ENCODE data around the gene A1BG.
A peak's percentile ranks its signal among the peaks of the same experiment; 100 is the strongest.

Gene A1BG, protein sequence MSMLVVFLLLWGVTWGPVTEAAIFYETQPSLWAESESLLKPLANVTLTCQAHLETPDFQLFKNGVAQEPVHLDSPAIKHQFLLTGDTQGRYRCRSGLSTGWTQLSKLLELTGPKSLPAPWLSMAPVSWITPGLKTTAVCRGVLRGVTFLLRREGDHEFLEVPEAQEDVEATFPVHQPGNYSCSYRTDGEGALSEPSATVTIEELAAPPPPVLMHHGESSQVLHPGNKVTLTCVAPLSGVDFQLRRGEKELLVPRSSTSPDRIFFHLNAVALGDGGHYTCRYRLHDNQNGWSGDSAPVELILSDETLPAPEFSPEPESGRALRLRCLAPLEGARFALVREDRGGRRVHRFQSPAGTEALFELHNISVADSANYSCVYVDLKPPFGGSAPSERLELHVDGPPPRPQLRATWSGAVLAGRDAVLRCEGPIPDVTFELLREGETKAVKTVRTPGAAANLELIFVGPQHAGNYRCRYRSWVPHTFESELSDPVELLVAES

GRCh38 chr19:58352760-58353671 lies at the start of gene A1BG:
A1BG (minus strand) TSS chr19:58353492; CDS start chr19:58353437, 55 bp downstream.
- DNase-seq (ENCODE audit: low read depth in 2 of 2): no peak

DNA sequence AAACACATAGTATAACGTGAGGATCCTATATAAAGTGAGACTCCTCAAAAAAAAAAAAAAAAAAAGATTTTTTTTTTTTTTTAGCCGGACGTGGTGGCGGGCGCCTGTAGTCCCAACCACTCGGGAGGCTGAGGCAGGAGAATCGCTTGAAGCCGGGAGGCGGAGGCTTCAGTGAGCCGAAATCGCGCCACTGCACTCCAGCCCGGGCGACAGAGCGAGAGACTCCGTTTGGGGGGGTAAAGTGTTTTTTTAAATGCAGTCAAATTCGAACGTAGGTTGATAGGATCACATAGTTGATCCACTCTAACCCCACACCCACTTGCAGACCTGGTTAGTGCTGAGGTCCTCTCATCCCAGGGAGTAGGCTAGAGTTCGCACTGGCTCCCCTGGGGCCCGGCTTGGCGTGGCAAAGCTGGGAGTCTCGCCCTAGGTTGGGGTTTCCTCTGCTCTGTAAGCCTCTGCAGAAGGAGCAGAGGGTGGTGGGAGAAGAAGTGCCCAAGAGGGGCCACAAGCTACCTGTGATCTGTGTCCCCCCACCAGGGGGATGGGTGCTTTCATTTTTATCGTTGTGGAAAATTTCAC lies 48.6 kb upstream of the A1BG start:
- DNase-seq (ENCODE audit: low read depth in 2 of 2): no peak

DNA sequence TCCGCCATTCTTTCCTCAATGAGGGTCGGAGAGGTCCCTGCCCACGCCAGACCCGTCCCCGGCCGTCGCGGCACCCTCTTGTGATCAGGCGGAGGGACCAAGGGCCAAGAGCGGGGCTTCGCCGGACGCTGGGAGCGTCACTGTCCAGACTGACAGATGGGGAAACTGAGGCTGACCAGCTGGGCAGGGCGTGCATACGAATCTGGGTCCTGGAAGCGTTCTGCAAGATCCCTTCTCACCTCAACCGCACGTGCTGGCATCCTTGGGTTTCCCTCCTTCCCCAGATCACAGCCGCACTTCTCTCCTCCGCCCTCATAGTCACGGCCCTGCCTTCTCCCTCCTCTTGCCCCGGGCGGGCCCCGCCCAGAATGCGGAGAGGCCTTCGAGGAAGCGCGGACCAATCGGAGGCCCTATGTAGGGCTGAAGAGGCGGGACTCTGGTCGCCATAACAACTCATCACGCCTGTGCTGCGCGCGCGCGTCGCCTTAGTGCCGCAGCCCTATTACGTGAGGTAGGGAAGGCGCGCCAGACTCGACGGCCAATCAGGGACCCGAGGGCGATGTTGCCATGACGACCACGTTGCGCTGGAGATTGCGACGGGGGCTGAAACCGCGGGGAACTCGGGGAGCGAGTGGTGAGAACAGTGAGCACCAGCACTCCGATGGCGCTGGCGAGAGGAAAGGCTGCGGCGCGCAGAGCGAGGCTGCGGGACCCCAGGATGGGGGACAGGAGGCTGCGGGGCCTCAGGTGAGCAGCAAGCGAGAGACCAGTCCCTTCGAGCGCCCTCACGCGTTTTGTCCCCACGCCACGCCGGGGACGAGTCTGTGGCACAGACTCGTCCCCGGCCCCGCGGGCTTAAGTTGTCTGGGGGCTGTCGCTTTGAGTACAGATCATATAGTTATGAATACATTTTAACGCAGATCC lies 47.9 kb upstream of the A1BG start:
- peak; percentile 98 for DNase-seq (ENCODE audit: low read depth in 2 of 2)

DNA sequence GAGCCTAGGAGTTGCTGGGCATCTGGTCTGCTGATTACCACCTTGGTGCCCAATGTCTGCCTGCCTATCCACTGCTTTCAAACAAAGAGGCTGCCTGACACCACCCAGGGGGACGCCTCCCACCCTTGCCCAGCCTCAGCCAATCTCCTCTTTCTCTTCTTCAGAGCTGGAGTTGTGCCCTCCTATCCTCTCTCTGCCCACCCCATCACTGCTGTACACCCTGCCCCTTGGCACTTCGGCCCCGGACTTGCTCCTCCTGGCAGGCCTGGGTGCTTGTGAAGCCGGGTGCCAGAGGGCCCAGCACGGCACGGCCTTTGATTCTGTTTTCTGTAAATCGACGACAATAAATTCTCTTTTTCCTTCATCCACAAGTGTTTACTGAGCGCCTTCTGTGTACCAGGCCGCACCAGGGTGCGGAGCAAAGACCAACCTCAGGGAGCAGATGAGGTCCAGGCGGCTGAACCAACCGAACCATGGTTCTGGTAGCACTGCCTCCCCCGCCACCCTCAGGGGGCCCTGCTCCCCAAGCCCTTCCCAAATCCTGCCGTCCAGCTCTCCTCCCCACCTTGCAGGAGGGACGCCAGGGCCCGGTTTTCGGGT lies 47.1 kb upstream of the A1BG start:
- DNase-seq (ENCODE audit: low read depth in 2 of 2): no peak

GRCh38 chr19:58399903-58400302 lies 46.6 kb upstream of the A1BG start:
- no peak for DNase-seq (ENCODE audit: low read depth in 2 of 2)

DNA sequence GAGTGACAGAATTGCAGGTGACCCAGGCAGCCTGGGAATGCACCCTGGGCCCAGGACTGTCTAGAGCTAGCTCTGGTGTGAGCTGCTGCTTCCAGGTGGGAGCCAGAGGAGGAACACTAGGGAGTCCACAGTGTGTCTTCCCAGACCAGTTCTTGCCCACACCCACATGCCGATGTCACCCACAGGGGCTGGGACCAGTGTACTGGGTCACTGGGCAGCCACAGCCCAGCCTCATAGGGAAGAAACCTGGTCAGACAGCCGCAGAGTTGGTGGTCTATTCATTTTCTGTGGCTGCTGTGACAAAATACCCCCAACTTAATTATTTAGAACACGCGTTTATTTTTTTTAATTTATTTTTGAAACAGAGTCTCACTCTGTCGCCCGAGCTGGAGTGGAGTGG lies 45.3 kb upstream of the A1BG start:
- DNase-seq (ENCODE audit: low read depth in 2 of 2): no peak

DNA sequence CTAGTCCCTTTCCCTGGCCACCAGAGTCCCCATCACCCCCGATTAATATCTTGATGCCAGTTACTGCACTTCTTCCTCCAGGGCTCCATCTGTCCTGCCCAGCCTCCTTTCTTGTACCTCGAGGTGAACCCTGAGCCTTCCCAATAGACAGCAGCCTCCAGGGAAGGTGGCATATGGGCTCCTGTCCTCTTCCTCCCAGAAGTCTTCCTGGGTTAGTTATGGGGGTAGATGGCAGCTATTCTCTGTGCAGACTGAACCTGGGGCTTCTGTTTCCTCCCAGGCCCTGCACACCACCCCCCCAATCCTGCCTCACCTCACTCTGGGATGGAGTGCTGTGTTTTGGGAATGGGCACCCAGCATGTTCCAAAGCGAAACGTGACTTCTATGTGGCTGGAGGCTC lies 44.8 kb upstream of the A1BG start:
- DNase-seq (ENCODE audit: low read depth in 2 of 2): no peak

GRCh38 chr19:58397533-58398037 lies 44.3 kb upstream of the A1BG start:
- DNase-seq (ENCODE audit: low read depth in 2 of 2): no peak

DNA sequence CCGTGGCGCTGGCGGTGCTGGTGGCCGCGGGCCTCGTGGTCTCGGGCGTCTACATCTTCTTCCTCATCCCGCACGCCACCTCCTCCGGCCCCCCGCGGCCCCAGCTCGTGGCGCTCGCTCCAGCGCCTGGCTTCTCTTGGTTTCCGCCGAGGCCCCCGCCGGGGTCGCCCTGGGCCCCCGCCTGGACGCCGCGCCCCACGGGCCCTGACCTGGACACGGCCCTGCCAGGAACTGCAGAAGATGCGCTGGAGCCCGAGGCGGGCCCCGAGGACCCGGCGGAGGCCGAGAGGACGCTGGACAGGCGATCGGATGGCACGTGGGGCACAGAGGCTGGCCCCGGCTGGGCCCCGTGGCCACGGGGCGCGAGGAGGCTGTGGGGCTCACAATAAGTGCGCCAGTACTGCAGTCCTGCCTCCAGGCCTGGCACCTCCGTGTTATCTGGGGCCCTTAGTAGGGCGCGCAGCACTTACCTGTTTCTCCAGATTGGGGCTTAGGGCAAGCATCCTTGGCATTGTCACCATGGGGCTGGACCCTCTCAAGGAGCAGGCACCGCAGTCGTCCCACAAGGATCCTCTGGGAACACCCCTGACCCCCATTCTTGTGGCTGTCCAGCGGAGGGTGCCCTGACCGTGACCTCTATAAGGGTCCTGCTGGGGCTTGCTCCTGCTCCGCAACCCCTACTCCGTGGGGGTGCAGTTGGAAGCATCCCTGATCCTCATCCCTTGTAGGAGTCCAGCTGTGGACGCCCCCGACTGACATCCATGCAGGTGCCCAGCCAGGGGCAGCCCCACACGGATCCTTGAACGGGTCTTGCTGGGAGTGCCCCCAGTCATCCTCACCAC lies 43.6 kb upstream of the A1BG start:
- DNase-seq (ENCODE audit: low read depth in 2 of 2): no peak

GRCh38 chr19:58395979-58396627 lies 42.8 kb upstream of the A1BG start:
- no peak for DNase-seq (ENCODE audit: low read depth in 2 of 2)

GRCh38 chr19:58395220-58395978 lies 42.1 kb upstream of the A1BG start, which contains the start of gene RNF225:
RNF225 (plus strand) TSS chr19:58395656; CDS start chr19:58396090, 434 bp downstream.
- DNase-seq (ENCODE audit: low read depth in 2 of 2): no peak

- no peak for DNase-seq (ENCODE audit: low read depth in 2 of 2)
Observed at GRCh38 chr19:58394821-58395219, 41.5 kb upstream of the A1BG start.

DNA sequence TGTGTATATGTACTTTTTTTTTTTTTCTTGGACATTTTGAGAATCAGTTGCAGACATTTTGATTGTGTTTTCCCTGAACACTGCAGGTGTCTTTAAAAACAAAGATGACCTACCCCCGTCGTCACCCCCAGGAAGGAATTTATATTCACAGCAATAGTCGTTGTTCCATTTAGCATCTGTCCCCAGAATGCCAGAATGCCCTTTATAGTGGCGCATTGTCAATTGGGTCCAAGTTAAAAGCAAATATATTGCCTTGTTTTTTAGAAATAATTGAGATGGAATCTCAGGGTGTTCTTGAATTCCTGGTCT lies 40.4 kb upstream of the A1BG start:
- DNase-seq (ENCODE audit: low read depth in 2 of 2): no peak

DNA sequence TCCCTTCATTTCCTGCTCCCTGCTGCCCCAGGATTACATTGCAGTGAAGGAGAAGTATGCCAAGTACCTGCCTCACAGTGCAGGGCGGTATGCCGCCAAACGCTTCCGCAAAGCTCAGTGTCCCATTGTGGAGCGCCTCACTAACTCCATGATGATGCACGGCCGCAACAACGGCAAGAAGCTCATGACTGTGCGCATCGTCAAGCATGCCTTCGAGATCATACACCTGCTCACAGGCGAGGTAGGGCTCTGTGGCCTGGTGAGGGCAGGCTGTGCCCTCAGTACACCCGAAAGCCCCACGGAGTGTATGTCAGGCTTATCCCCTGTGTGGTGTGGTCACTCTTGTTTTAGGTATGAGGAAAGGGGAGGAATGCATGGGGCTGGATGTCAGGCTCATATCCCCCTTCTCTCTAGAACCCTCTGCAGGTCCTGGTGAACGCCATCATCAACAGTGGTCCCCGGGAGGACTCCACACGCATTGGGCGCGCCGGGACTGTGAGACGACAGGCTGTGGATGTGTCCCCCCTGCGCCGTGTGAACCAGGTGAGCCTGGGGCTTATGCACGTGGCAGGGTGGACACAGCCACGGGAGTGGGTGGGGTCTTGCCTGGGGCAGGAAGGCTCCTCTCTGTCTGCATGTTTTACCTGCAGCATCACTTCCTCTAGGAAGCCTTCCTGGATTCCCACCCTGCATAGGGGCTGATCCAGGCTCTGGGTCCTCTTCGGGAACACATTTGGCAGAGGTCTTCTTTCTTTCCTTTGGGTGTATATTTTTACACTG lies 39.8 kb upstream of the A1BG start:
- no peak for DNase-seq (ENCODE audit: low read depth in 2 of 2)

- no peak for DNase-seq (ENCODE audit: low read depth in 2 of 2)
Observed at GRCh38 chr19:58388175-58388526, 34.9 kb upstream of the A1BG start.

DNA sequence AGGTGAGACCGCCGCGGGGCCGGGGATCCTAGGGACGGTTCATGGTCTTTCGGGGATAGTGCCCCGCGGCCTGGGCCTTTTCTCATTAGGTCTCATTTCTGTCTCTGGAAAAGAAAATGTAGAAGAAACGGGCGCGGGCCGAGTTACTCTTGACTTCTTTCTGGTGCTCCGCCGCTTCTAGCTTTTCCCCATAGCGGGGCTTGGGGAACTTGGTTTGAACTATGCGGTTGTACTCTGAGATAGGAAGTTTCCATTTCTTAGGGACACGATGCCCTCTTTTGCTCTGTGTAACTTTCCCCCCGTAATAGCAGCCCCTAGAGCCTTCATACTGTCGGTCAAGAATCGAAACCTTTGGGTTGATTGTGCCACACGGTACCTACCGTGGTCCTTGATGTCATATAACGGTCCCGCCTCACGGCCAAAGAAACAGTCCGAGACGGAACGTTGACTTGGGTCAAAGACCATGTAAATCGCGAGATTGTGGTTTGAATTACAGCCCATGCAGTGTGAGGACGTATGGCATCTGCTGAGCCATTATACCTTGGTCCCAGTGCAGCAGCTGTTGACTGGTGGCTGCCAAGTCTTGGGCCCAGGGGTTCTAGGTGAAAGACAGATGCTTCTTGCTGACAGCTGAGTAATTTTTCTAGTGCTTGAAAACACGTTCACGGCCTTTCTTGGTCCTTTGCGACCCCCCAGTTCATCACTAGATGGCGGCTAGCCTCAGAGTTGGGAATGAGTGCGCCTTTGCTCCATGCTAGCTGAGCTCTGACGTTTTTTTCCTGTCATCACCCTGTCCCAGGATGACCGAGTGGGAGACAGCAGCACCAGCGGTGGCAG lies 34.3 kb upstream of the A1BG start:
- DNase-seq (ENCODE audit: low read depth in 2 of 2): no peak
